ENCODE data around the gene PEX5L. TPM values are rescaled to one million over a fixed set of nuclear protein-coding genes. Genes with fewer than 3 reads are reported as not detected.

PEX5L gene
- total RNA-seq, 1 experiment from 2014 or later: 0.60 TPM

- no peaks in the 10 kb centered on the region; the same call in 1 of the 2 replicates for H3K4me1 ChIP-seq (ENCODE audit: low read length)
- H3K79me2 ChIP-seq (ENCODE audit: low read length): 0 out of 2 replicates have a peak, but pooled peaks cover 13% of the 10 kb centered on the region
- no peak overlapping the region for H3K27ac ChIP-seq (ENCODE audit: low read length)
- H3K9me2 ChIP-seq (replicated peaks; ENCODE audit: insufficient read depth, low read length): no peaks in the 10 kb centered on the region
- H3K9ac ChIP-seq (ENCODE audit: low read length): no peak overlapping the region
- no peak overlapping the region for H2AFZ ChIP-seq (ENCODE audit: low read length)
- H3K27me3 ChIP-seq (ENCODE audit: low read length): no peaks in the 10 kb centered on the region
- no peak for DNase-seq
- H3K4me2 ChIP-seq (ENCODE audit: low read depth, low read length, poor library complexity, severe bottlenecking): no peak overlapping the region
- peaks cover 28% of the 10 kb centered on the region for H3K36me3 ChIP-seq (ENCODE audit: insufficient read depth, low read length)
- no peaks in the 10 kb centered on the region for H3K9me3 ChIP-seq (ENCODE audit: low read length)
- no peaks in the 10 kb centered on the region for H4K20me1 ChIP-seq (ENCODE audit: insufficient read depth, low read depth, low read length)
- no peak overlapping the region for H3K4me3 ChIP-seq (ENCODE audit: low read length)
Measured at GRCh38 chr3:179745079-179745478, 291.7 kb downstream of the PEX5L start.
